ENCODE data around the gene JHY. TPM values are rescaled to one million over a fixed set of nuclear protein-coding genes. Genes with fewer than 3 reads are reported as not detected.
"Not testable (repeated sequence)": the region's sequence is repeated elsewhere in the genome, so short reads cannot be mapped to it uniquely, and the experiment has no call there.

Gene JHY
- total and polyA plus RNA-seq, 4 experiments from 2014 or later, result 1.5 to 5.4 (median 4.6) TPM

DNA sequence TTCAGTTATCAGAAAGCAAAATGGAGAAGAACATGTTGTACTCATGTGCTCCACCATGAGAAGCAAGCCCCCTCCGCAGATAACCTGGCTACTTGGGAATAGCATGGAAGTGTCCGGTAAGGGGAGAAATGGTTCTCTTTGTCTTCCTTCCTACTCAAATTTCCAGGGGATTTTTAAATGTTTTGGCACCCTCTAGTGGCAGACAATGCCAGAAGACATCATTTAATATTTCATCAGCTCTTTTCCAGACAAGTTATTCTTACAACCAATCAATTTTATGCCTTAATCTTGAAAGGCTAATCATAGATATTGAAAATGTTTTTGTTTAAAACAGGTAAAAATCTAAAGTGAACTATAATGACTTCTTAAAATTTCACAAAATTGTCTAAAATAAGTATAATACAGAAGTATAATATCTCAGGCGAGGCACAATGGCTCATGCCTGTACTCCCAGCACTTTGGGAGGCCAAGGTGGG is 28.6 kb upstream of the JHY start:
- no peak overlapping the region for H3K4me3 Mint-ChIP-seq
- H3K9me3 ChIP-seq (ENCODE audit: control insufficient read depth in 1 of 2, low read length in 2 of 2), result no peaks in the 10 kb centered on the region
- H3K27me3 Mint-ChIP-seq, result peaks cover 0 to 2% of the 10 kb centered on the region in 2 donors
- H3K27me3 ChIP-seq (ENCODE audit: insufficient read depth, low read length), result no peaks in the 10 kb centered on the region
- H3K4me1 Mint-ChIP-seq, result peaks cover 16 to 28% (median 22%) of the 10 kb centered on the region in 4 donors
- POLR2A ChIA-PET (ENCODE audit: partially characterized antibody), result interaction anchor here (1.0 to 2.2 kb wide), 6 partner anchors 29 to 208 kb away, joined by 3 to 6 read pairs (median 4); partner anchors contain the start of gene HSPA8
- intact Hi-C loops (cut with micrococcal nuclease), result loop anchor here (1.0 to 5.0 kb wide), 4 partner anchors 42 to 274 kb away; no protein-coding TSS in a partner anchor
- H3K27ac ChIP-seq (ENCODE audit: low read depth, low read length), result no peak overlapping the region
- H3K36me3 Mint-ChIP-seq, result no peaks in the 10 kb centered on the region
- H3K9me3 Mint-ChIP-seq, result peaks cover 0 to 3% (median 0%) of the 10 kb centered on the region in 8 donors
- H3K27ac Mint-ChIP-seq, result no peak overlapping the region
- CTCF ChIA-PET (ENCODE audit: partially characterized antibody), result interaction anchor here (0.9 to 8.4 kb wide), 38 partner anchors 11 to 274 kb away, joined by 3 to 175 read pairs (median 6); partner anchors contain the start of gene CRTAM
- no peaks in the 10 kb centered on the region for H3K36me3 ChIP-seq (ENCODE audit: insufficient read depth, low read length)
- H3K4me3 ChIP-seq (ENCODE audit: low read length in 2 of 2), result no peak overlapping the region
- peaks cover 25% of the 10 kb centered on the region for H3K4me1 ChIP-seq (ENCODE audit: insufficient read depth, low read length)
- peak; percentile 50 to 61 (median 55) for DNase-seq

DNA sequence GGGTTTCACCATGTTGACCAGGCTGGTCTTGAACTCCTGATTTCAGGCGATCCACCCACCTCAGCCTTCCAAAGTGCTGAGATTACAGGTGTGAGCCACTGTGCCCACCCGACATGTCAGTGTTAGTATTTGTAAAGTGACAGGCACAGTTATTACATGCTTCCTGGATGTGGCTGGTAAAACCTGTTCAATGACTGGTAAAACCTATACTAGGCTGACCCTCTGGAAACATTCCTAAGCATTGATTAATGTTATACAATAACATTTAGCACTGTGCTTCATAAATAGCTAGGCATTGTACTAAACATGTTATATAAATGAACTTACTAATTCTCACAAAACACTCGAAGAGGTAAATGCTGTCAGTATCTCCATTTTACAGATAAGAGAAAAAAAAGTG is 20.9 kb upstream of the JHY start:
- ChIA-PET POLR2A (ENCODE audit: partially characterized antibody) (no interaction called here), CTCF (ENCODE audit: partially characterized antibody) (interaction anchor here (1.2 to 12.4 kb wide), 5 partner anchors 8 to 163 kb away, joined by 3 to 193 read pairs (median 3); no protein-coding TSS in a partner anchor)
- Mint-ChIP-seq H3K27me3 (peaks cover 15 to 24% of the 10 kb centered on the region in 2 donors), H3K36me3 (no peaks in the 10 kb centered on the region), H3K27ac (no peak overlapping the region), H3K9me3 (no peaks in the 10 kb centered on the region), H3K4me3 (no peak overlapping the region), H3K4me1 (peaks cover 0 to under 1% (median 0%) of the 10 kb centered on the region in 4 donors)
- Histone ChIP-seq H3K27me3 (ENCODE audit: insufficient read depth, low read length) (no peaks in the 10 kb centered on the region), H3K4me1 (ENCODE audit: insufficient read depth, low read length) (peaks cover 2% of the 10 kb centered on the region), H3K36me3 (ENCODE audit: insufficient read depth, low read length) (no peaks in the 10 kb centered on the region), H3K27ac (ENCODE audit: low read depth, low read length) (no peak overlapping the region), H3K9me3 (ENCODE audit: control insufficient read depth in 1 of 2, low read length in 2 of 2) (no peaks in the 10 kb centered on the region), H3K4me3 (ENCODE audit: low read length in 2 of 2) (no peak overlapping the region)
- DNase-seq, result no peak
- intact Hi-C loops (cut with micrococcal nuclease), result no loop called here

DNA sequence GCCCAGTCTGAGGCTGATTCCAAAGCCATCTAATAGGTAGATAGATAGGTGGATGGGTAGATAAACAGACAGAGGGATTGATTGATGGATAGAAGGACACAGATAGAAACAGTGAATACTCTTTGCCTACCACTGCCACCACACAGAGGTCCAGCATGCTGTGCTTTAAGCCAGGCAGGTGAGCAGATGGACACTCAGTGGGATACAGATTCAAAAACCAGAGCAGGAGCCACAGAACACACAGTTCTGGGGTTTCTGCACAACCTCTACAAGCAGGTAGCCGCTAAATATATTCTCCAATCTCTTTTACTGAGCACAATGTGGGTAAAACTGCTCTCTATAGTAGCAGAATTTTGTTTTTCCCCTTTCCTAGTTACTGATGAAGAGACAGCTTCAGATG is 20.5 kb upstream of the JHY start:
- Histone ChIP-seq H3K4me1 (ENCODE audit: insufficient read depth, low read length) (no peaks in the 10 kb centered on the region), H3K27ac (ENCODE audit: low read depth, low read length) (no peak overlapping the region), H3K27me3 (ENCODE audit: insufficient read depth, low read length) (no peaks in the 10 kb centered on the region), H3K36me3 (ENCODE audit: insufficient read depth, low read length) (no peaks in the 10 kb centered on the region), H3K4me3 (ENCODE audit: low read length in 2 of 2) (no peak overlapping the region), H3K9me3 (ENCODE audit: control insufficient read depth in 1 of 2, low read length in 2 of 2) (no peaks in the 10 kb centered on the region)
- H3K27me3 Mint-ChIP-seq, result peaks cover 15 to 24% of the 10 kb centered on the region in 2 donors
- no peak overlapping the region for H3K4me3 Mint-ChIP-seq
- no peaks in the 10 kb centered on the region for H3K36me3 Mint-ChIP-seq
- ChIA-PET POLR2A (ENCODE audit: partially characterized antibody) (no interaction called here), CTCF (ENCODE audit: partially characterized antibody) (interaction anchor here (1.0 to 12.4 kb wide), 6 partner anchors 8 to 192 kb away, joined by 3 to 193 read pairs (median 4); no protein-coding TSS in a partner anchor)
- H3K9me3 Mint-ChIP-seq, result no peaks in the 10 kb centered on the region
- no peak for DNase-seq
- intact Hi-C loops (cut with micrococcal nuclease), result no loop called here
- no peaks in the 10 kb centered on the region for H3K4me1 Mint-ChIP-seq
- no peak overlapping the region for H3K27ac Mint-ChIP-seq

DNA sequence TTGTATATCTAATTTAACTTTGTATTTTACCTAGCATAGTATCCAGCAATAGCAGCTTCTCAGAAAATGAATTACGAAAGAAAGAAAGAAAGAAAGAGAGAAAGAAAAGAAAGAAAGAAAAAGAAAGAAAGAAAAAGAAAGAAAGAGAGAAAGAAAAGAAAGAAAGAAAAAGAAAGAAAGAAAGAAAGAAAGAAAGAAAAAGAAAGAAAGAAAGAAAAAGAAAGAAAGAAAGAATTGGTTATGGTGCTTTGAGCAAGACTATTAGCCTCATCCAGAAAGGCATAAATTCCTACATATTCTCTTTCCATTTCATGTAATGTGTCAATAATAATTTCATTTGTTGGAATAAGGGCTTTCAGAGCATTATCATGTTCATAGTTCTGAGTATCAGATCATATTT is 19.4 kb upstream of the JHY start:
- H3K4me1 Mint-ChIP-seq, H3K36me3 Mint-ChIP-seq: not testable (repeated sequence)
- peaks cover 19 to 25% of the 10 kb centered on the region in 2 donors for H3K27me3 Mint-ChIP-seq

DNA sequence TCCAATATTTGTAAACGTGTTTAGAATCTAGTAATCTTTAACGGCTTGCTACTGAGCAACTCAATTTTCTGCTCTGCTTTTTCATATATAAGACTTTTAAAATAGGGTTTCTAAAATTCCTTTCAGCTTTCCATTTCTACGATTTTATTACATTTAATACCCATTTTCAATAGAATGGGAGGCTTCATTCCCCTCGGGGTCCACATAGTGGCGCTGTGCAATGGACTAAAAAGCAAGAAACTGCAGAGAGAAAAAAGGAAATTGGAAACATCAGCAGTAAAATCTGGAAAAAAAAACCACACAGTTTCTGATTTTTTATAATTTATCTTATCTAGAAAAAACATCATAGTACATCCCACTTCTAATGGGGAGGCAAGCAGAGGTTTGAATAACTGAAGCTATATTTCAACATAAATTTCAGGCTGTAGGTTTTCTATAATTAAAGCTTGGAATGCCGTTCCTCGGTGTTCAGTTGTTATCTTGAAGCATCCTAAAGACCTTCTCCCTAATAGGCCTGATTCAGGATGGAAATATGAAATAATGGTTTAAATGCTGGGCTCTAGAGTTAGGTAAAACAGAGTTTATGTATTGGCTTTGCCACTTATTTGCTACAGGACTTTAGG is 18.7 kb upstream of the JHY start:
- no peak overlapping the region for H3K27ac ChIP-seq (ENCODE audit: low read depth, low read length)
- H3K36me3 ChIP-seq (ENCODE audit: insufficient read depth, low read length), result no peaks in the 10 kb centered on the region
- H3K36me3 Mint-ChIP-seq, result no peaks in the 10 kb centered on the region
- DNase-seq, result peak; percentile 24 to 49 (median 37)
- ChIA-PET CTCF (ENCODE audit: partially characterized antibody) (interaction anchor here (0.6 to 12.4 kb wide), 29 partner anchors 9 to 383 kb away, joined by 3 to 193 read pairs (median 4); no protein-coding TSS in a partner anchor), POLR2A (ENCODE audit: partially characterized antibody) (interaction anchor here (1.7 kb wide), 1 partner anchor 191 kb away, joined by 7 read pairs; no protein-coding TSS in a partner anchor)
- no peak overlapping the region for H3K4me3 Mint-ChIP-seq
- H3K9me3 ChIP-seq (ENCODE audit: control insufficient read depth in 1 of 2, low read length in 2 of 2), result no peaks in the 10 kb centered on the region
- H3K9me3 Mint-ChIP-seq, result no peaks in the 10 kb centered on the region
- H3K4me3 ChIP-seq (ENCODE audit: low read length in 2 of 2), result no peak overlapping the region
- H3K27me3 Mint-ChIP-seq, result peaks cover 19 to 28% of the 10 kb centered on the region in 2 donors
- intact Hi-C loops (cut with micrococcal nuclease), result loop anchor here (1.0 kb wide), 3 partner anchors 159 to 383 kb away; no protein-coding TSS in a partner anchor
- no peak overlapping the region for H3K27ac Mint-ChIP-seq
- H3K4me1 ChIP-seq (ENCODE audit: insufficient read depth, low read length), result no peaks in the 10 kb centered on the region
- no peaks in the 10 kb centered on the region for H3K27me3 ChIP-seq (ENCODE audit: insufficient read depth, low read length)
- no peaks in the 10 kb centered on the region for H3K4me1 Mint-ChIP-seq

More for the DNA sequence above, 19.4 kb upstream of the JHY start:
- H3K9me3 Mint-ChIP-seq; H3K4me1 ChIP-seq (ENCODE audit: insufficient read depth, low read length); H3K36me3 ChIP-seq (ENCODE audit: insufficient read depth, low read length); H3K27ac ChIP-seq (ENCODE audit: low read depth, low read length); H3K4me3 Mint-ChIP-seq; H3K27me3 ChIP-seq (ENCODE audit: insufficient read depth, low read length); H3K9me3 ChIP-seq (ENCODE audit: control insufficient read depth in 1 of 2, low read length in 2 of 2); DNase-seq; H3K4me3 ChIP-seq (ENCODE audit: low read length in 2 of 2): not testable (repeated sequence)
- intact Hi-C loops (cut with micrococcal nuclease), result loop anchor here (1.0 kb wide), 3 partner anchors 160 to 384 kb away; no protein-coding TSS in a partner anchor
- POLR2A ChIA-PET (ENCODE audit: partially characterized antibody), result interaction anchor here (1.7 kb wide), 1 partner anchor 191 kb away, joined by 7 read pairs; no protein-coding TSS in a partner anchor
- CTCF ChIA-PET (ENCODE audit: partially characterized antibody), result interaction anchor here (0.6 to 12.4 kb wide), 21 partner anchors 9 to 384 kb away, joined by 3 to 193 read pairs (median 4); no protein-coding TSS in a partner anchor
- H3K27ac Mint-ChIP-seq, result peak overlapping the region in 1 of 7 donors; percentile 37

DNA sequence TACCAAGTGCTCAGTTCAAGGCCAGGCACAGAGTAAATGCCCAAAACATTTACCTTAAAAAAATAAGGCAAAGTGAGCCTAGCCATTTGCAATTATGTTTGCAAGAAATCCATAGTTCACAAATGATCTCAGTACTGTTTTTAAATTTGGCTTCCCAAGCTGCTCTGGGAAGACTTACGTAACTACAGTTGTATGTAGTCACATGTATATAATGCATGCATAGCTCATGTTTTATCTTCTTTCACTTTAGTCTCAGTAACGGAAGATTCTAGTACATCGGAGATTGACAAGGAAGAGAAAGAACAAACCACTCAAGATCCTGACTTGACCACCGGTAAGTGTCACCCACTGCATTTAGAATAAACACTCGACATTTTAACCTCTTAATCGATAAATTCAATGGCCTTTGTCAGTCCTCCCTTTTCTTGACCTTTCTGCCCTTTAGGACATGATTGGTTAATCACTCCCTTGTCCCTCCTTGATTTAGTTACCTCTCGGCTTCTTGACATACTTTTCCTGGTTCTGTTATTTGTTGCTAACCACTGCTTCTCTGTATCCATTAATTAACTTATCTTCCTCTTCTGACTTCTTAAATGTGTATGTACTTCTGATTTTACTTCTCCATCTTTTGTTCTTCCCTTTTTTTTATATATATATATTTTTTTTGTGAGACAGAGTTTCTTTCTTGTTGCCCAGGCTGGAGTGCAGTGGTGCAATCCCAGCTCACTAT is 18.0 kb upstream of the JHY start:
- Histone ChIP-seq H3K4me1 (ENCODE audit: insufficient read depth, low read length) (no peaks in the 10 kb centered on the region), H3K4me3 (ENCODE audit: low read length in 2 of 2) (no peak overlapping the region), H3K36me3 (ENCODE audit: insufficient read depth, low read length) (no peaks in the 10 kb centered on the region), H3K27me3 (ENCODE audit: insufficient read depth, low read length) (no peaks in the 10 kb centered on the region), H3K9me3 (ENCODE audit: control insufficient read depth in 1 of 2, low read length in 2 of 2) (no peaks in the 10 kb centered on the region), H3K27ac (ENCODE audit: low read depth, low read length) (no peak overlapping the region)
- ChIA-PET CTCF (ENCODE audit: partially characterized antibody) (interaction anchor here (0.8 to 12.4 kb wide), 25 partner anchors 8 to 382 kb away, joined by 3 to 193 read pairs (median 4); no protein-coding TSS in a partner anchor), POLR2A (ENCODE audit: partially characterized antibody) (interaction anchor here (1.7 kb wide), 1 partner anchor 190 kb away, joined by 7 read pairs; no protein-coding TSS in a partner anchor)
- no peak for DNase-seq
- Mint-ChIP-seq H3K4me1 (no peaks in the 10 kb centered on the region), H3K9me3 (no peaks in the 10 kb centered on the region), H3K27me3 (peaks cover 19 to 32% of the 10 kb centered on the region in 2 donors), H3K27ac (no peak overlapping the region), H3K4me3 (no peak overlapping the region), H3K36me3 (no peaks in the 10 kb centered on the region)
- intact Hi-C loops (cut with micrococcal nuclease), result no loop called here

Measured in CD4-positive, alpha-beta memory T cell (primary cell).